Inflammatory macrophage treated with lipopolysaccharide for 1 hour (primary cell): ENCODE measurements around the gene ATL1.
"Not testable (repeated sequence)": the region's sequence is repeated elsewhere in the genome, so short reads cannot be mapped to it uniquely, and the experiment has no call there.

Experiments used
- DNase-seq, 2 donors: peaks; one replicate each; pipeline ENCODE4 v3.0.0-alpha.2; 2020 to 2022

ATL1 gene

DNA sequence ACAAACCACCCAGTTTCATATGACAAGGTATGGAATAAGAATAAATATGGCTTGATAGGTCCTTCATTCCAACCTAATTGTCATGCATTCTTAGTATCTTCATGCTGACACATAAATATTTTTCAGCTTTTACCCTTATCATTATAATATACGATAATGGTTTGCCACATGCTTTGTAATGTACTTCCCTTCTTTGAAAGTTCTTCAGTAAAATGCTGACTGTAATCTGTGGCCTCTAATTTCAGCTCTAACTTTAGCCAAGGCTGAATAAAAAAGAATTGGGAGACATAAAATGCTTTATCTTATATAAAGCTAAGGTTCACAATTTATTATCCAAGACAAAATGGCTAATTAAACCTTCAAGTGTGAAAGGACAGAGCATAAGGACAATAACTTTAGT is 24.9 kb upstream of the ATL1 start:
- no peak for DNase-seq

DNA sequence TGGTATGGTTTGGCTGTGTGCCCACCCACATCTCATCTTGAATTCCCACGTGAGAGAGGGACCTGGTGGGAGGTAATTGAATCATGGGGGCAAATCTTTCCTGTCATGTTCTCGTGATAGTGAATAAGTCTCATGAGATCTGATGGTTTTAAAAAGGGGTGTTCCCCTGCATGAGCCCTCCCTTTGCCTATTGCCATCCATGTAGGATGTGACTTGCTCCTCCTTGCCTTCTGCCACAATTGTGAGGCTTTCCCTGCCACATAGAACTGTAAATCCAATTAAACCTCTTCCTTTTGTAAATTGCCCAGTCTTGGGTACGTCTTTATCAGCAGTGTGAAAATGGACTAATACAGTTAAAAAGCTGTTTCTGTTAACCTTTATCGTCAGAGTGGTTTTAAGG is 21.9 kb upstream of the ATL1 start:
- DNase-seq, result not testable (repeated sequence)

DNA sequence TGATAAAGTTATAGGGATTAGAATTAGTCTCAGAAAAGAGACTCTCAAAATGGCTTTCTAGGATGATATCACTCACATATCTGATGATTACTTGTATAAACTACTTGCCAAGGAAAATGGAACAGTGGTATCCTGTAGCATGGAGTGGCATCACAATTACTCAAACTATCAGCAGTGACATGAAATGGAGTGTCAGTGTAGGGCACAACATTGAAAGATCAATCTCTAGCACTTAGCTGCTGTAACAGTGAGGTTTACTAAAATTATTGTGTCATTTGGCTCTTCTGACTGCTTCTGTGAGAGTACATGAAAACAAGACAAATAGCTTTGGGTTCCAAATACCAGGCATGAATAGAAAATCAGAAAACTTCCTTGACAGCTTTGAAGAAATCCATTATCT is 20.9 kb upstream of the ATL1 start:
- DNase-seq, result no peak

GRCh38 chr14:50541159-50541567 is 18.8 kb upstream of the ATL1 start:
- no peak for DNase-seq

DNA sequence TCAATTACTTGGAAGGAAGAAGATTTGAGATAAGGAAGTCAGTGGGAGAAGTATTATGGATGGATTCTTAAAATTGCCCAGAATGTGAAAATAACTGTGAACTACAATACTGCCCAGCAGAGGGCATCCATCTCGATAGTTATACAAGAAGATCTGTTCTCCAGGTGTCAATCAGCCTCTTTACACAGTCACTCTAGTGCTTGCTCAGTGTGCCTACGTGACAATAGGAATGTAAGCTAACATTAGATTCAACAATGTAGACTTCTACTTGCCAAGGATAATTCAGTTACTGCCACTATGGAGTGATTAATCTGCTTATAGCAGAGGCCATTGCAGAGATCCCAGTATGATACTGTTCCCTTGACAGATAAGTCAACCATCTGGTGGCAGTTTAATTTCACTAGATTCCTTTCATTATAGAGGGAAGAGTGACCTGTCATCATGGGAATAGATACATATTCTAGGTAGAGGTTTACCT is 17.0 kb upstream of the ATL1 start:
- peak; percentile 39 to 66 for DNase-seq

DNA sequence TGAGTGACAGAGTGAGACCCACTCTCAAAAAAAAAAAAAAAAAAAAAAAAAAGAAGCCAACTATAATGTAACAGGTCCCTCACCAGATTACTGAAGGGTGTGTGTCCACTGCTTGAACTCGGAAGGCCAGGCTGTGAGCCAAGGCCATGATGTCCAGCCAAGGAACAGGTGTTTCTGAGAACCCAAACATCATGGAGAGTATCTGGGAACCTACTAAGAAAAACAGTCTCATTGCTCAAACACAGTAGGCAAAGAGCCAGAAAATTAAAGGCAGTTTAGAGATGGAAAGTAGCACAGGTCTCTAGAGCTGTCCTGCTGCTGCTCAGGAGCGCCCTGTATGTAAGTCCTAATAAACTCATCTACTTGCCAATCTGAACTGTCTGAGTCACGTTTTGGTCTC is 15.0 kb upstream of the ATL1 start:
- DNase-seq, result no peak

GRCh38 chr14:50545618-50546017 is 14.3 kb upstream of the ATL1 start:
- no peak for DNase-seq

DNA sequence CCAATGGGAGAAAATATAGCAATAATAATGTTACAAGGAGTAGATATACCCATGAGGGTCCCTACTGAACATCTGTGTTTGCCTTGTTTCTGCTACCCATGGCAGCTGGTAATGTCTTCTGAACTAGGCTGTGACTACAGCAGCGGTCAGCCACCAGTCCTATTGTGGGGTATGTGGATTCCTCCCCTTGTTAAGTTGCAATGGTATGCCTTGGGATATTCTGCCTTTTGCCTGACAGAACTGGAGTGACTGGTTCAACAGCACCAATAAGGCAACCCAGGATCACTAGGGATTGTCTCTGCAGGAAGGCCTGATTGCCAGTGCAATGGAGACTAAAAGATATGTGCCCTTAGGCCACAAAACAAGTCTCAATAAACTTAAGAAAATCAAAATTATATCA is 9.7 kb upstream of the ATL1 start:
- no peak for DNase-seq

DNA sequence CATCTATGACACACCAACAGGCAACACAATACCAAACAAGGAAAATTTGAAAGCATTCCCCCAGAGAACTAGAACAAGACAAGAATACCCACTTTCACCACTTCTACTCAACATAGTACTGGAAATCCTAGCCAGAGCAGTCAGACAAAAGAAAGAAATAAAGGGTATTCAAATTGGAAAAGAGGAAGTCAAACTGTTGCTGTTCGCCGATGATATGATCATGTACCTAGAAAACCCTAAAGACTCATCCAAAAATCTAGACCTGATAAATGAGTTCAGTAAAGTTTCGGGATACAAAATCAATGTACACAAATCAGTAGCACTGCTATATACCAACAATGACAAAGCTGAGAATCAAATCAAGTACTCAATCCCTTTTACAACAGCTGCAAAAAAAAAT is 8.1 kb upstream of the ATL1 start:
- no peak for DNase-seq

DNA sequence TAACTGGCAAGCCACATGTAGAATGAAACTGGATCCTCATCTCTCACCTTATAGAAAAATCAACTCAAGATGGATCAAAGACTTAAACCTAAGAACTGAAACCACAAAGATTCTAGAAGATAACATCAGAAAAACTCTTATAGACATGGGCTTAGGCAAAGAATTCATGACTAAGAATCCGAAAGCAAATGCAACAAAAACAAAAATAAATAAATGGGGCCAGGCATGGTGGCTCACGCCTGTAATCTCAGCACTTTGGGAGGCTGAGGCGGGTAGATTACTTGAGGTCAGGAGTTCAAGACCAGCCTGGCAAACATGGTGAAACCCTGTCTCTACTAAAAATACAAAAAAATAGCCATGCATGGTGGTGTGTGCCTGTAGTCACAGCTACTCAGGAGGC is 7.1 kb upstream of the ATL1 start:
- DNase-seq, result not testable (repeated sequence)

- DNase-seq, result peak; percentile 95 to 96
These were observed 963 bp downstream of the ATL1 start for GRCh38 chr14:50560931-50561285.

DNA sequence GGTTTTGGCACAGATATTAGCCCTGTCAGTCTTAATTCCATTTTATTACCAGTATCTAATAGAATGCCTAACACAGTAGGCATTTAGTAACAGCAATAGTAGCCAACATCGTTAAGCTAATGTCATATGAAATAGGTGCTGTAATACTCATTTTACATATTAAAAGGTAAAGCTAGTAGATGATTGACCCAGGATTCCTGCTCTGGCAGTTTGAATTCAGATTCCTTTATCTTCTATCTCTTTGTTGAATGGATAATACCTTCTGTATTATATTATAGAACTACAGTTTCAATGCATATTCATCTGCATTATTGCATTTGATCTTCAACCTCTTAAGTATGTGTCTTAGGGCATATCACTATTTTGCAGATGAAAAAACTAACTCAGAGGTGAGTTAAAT is 2.9 kb downstream of the ATL1 start:
- no peak for DNase-seq

DNA sequence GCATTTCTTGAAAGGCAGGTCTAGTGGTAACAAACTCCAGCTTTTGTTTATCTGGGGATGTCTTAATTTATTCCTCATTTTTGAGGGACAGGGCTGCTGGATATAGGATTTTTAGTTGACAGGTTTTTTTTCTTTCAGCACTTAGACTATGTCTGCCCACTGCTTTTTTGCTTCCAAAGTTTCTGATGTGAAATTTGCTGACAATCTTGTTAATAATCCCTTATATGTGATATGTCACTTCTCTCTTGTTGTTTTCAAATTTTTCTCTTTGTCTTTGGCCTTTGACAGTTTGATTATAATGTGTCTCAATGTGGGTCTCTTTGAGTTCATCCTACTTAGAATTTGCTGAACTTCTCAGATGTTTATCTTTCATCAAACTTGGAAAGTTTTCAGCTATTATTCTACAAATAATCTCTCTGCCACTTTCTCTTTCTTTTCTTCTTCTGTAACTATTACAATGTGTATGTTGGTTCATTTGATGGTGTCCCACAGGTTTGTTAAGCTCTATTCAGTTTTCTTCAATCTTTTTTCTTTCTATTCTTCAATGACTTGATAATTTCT is 9.8 kb downstream of the ATL1 start:
- DNase-seq, result no peak

- no peak for DNase-seq
These were observed 13.9 kb downstream of the ATL1 start for GRCh38 chr14:50573862-50574261.

DNA sequence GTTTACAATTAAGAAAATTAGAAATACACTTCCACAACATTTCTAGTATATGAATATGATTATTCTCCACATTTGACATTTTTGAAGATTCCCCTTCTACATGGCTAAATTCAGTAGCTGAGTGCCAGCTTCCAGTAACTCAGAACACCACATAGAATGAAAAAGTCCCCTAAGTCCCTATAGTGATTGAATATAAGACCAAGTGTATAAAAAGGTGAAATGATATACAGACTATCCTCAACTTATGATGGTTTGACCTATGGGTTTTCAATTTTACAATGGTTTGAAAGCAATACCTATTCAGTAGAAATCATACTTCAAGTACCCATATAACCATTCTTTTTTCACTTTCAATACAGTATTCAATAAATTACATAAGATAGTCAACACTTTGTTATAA is 15.8 kb downstream of the ATL1 start:
- no peak for DNase-seq

- DNase-seq, result no peak
These were observed 18.0 kb downstream of the ATL1 start for GRCh38 chr14:50577982-50578381.

DNA sequence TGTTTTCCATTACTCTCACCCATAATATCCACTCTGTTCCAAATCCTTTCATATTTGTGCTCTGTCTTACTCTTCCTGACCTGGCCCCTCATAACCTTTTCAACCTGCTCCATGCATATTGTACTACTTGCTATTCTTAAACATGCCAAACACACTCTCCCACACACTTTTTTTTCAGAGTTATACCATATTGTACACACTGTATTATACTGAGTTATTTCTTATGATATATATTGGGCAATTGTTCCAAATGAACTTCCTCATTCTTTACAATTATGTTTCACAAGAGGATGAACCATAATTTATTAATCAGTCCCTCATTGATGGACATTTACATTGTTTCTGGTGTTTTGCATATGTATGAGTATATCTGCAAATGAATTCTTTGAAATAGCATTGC is 18.5 kb downstream of the ATL1 start:
- DNase-seq, result peak; percentile 34 to 48

- no peak for DNase-seq
These were observed 30.5 kb downstream of the ATL1 start for GRCh38 chr14:50590464-50590863.

GRCh38 chr14:50594577-50595316 is 34.8 kb downstream of the ATL1 start:
- no peak for DNase-seq

DNA sequence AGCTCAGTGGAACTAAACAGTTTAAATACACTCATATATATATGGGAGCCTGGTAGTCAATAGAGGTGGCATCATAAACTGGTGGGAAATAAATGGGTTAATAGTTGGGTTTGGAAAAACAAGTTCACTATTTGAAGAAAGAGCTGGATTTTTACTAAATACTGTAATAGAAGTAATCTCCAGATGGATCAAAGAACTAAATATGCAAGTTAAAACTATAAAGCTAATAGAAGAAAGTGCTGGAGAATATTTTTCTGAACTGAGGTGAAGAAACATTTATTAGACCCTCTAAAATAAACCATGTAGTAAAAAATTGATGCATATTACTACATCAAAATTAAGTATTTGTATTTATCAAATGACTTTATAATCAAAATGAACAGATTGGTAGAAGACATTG is 38.8 kb downstream of the ATL1 start:
- no peak for DNase-seq

DNA sequence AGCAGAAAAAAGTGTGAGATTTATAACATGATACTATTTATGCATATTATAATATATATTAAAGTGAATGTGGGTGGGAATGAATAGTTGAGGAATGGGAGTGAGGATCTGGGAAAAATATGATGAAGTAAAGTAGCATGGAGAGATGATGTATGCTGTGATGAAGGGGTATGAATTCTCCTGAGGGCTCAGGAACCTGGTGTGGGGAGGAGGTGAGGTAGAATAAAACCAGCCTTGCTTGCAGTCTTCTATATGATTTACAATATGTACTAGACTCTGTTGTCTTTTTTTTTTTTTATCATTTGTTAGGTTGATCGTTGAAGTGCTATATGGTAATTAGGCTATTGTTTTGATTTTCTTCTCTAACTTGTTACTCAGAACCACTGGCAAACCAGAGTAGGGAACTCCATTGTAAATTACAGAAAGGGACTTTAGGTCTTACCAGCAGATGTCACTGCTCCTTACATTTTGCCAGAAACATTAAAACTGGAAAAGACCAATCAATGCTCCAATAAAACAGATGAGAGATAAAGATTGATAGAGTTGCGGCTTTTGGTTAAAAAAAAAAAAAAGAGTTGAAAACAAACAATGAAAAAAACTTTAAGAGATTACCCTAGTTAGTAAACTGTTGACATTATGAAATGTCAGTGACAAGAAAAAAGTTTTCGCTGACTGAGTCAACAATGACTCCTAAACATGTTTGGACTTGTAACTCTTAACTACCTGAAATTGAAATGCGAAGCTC is 39.9 kb downstream of the ATL1 start:
- peak in 1 of 2 donors; percentile 34 for DNase-seq

DNA sequence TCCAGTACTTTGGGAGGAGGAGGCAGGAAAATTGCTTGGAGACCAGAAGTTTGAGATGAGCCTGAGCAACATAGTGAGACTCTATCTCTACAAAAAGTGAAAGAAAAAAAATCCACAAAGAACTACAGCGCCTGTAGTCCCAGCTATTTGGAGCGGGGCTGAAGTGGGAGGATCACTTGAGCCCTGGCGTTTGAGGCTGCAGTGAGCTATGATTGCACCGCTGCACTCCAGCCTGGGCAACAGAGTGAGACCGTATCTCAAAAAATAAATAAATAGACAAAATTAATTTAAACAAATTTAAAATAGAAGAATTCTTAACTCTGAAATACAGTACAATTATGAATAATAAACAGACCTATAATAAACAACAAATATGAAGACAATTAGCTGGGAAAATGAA is 40.9 kb downstream of the ATL1 start:
- DNase-seq, result no peak

- no peak for DNase-seq
These were observed 41.4 kb downstream of the ATL1 start for GRCh38 chr14:50601394-50601793.

DNA sequence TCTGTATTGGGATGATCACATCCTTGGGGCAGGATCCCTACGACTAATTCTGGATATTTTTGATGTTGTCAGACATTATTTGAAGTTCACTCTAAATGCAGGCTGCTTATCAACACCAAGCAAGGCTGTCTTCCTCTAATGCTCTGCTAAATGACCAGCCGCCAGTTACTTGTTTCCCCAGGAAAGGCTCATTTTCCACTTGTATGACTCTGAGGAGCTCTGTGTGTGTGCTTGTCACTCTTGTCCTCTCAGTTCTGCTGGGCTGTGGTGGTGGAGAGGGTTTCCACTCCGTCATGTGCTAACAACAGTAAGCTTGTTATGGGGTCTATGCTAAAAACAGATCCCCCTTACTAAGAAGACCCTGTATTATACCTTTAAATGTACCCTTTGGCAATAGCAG is 42.1 kb downstream of the ATL1 start:
- DNase-seq, result no peak
